ENCODE measurements around the gene CERS6. TPM values are rescaled to one million over a fixed set of nuclear protein-coding genes. Genes with fewer than 3 reads are reported as not detected.

CERS6 gene
- total RNA-seq, 4 donors from 2014 or later = 46.6 to 67.7 (median 53.6) TPM

DNA sequence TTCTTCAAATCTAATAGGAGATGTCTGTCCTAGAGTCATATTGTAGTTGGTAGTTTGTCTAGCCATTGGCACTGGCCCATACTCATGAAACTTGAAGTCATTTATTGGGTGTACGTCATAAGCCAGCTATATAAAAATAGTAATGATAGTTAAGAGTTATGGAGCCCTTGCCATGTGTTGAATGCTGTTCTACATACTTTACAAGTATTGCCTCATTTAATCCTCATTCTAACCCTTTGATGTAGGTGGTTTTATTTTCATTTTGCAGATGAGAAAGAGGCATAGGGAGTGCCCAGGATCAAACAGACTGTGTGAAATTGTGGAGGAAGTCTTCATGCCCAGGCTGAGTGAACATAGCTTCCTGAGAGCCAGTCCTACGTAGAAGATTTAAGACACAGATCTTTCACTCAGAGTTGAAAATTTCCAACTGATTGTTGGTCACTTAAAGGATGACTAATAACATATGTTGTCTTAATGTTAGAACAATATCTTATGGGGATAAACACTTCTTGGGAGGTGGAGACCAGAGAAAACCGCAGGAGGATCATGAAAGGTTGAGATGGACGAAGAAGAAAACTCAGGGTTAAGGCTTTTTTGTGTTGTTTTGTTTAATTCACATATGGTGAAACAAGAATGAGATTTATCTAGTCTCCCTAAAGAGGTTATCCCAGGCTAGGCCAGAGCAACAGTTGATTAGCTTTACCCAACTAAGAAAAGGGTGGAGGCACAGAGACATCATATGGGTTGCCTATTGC lies 156.0 kb downstream of the CERS6 start:
- no peaks in the 10 kb centered on the region for H3K27me3 ChIP-seq
- DNase-seq (ENCODE audit: extremely low spot score) = no peak
- WGBS = 92% methylated on average over 4 of the region's 4 CpGs
- no peaks in the 10 kb centered on the region for H3K36me3 ChIP-seq
- no peak for TF ChIP-seq CTCF (IDR thresholded peaks at IDR 0.05)
- TF ChIP-seq EP300 (IDR thresholded peaks at IDR 0.05) = no peak
- no peak for TF ChIP-seq POLR2AphosphoS5 (IDR thresholded peaks at IDR 0.05)
- no peak for TF ChIP-seq POLR2A (IDR thresholded peaks at IDR 0.05; ENCODE audit: low read depth)
- H3K4me1 ChIP-seq = peaks cover 0 to 22% (median 8%) of the 10 kb centered on the region in 4 donors
- no peak overlapping the region for H3K4me3 ChIP-seq
- no peaks in the 10 kb centered on the region for H3K9me3 ChIP-seq
- no peak overlapping the region for H3K27ac ChIP-seq (replicated peaks in 1 of 4)
- intact Hi-C loops (cut with DNase I) = no loop called here

DNA sequence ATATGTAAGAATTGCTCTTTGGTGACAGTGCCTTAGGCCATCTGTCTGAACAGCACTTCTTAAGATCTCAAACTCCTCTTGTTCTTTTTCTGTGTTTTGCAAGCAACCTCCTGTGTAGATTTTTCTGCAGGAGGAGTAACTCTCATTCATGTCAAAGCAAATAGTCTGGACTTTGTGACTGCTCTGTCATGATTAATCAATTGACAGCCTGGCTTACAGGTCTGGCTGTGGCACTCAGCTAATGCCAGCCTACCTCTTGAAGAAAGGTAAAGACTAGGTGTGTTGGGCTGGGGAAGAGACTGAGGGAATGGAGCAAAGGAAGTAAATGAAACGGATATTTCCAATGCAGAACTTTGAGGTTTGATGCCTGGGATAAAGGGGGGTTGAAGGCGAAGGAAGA lies 156.6 kb downstream of the CERS6 start:
- no peak overlapping the region for H3K27ac ChIP-seq (replicated peaks in 1 of 4)
- no peaks in the 10 kb centered on the region for H3K27me3 ChIP-seq
- no peak overlapping the region for H3K4me3 ChIP-seq
- 90% methylated on average over 2 of the region's 2 CpGs for WGBS
- intact Hi-C loops (cut with DNase I) = no loop called here
- peaks cover 0 to 21% (median 8%) of the 10 kb centered on the region in 4 donors for H3K4me1 ChIP-seq
- H3K36me3 ChIP-seq = no peaks in the 10 kb centered on the region
- no peaks in the 10 kb centered on the region for H3K9me3 ChIP-seq
- no peak for TF ChIP-seq POLR2A (IDR thresholded peaks at IDR 0.05; ENCODE audit: low read depth)
- no peak for TF ChIP-seq POLR2AphosphoS5 (IDR thresholded peaks at IDR 0.05)
- DNase-seq (ENCODE audit: extremely low spot score) = no peak

DNA sequence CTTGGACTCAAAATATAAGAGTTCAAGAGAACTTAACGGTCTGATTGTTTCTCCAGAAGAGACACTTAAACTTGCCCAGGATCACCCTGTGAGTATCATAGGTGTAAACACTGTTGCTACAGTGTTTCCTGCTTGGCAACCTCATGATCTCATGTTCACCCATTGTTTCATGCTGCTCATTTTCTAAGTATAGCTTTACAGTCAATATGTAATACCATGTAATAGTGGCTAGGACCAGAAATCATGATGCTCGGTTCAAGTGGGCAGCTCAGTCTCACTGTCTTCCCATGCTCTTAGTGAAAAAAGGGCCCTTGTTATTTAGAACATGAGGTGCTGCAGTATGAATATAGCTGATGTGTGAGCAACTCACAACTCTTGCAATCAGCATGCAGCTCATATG lies 157.5 kb downstream of the CERS6 start:
- H3K36me3 ChIP-seq = no peaks in the 10 kb centered on the region
- no peak overlapping the region for H3K4me3 ChIP-seq
- 100% methylated on average over 2 of the region's 2 CpGs for WGBS
- no peaks in the 10 kb centered on the region for H3K9me3 ChIP-seq
- intact Hi-C loops (cut with DNase I) = no loop called here
- no peak overlapping the region for H3K27ac ChIP-seq (replicated peaks in 1 of 4)
- H3K4me1 ChIP-seq = peaks cover 0 to 13% (median 8%) of the 10 kb centered on the region in 4 donors
- TF ChIP-seq POLR2AphosphoS5 (IDR thresholded peaks at IDR 0.05) (no peak), CTCF (IDR thresholded peaks at IDR 0.05) (no peak), POLR2A (IDR thresholded peaks at IDR 0.05; ENCODE audit: low read depth) (no peak), EP300 (IDR thresholded peaks at IDR 0.05) (no peak)
- H3K27me3 ChIP-seq = no peaks in the 10 kb centered on the region
- no peak for DNase-seq (ENCODE audit: extremely low spot score)

DNA sequence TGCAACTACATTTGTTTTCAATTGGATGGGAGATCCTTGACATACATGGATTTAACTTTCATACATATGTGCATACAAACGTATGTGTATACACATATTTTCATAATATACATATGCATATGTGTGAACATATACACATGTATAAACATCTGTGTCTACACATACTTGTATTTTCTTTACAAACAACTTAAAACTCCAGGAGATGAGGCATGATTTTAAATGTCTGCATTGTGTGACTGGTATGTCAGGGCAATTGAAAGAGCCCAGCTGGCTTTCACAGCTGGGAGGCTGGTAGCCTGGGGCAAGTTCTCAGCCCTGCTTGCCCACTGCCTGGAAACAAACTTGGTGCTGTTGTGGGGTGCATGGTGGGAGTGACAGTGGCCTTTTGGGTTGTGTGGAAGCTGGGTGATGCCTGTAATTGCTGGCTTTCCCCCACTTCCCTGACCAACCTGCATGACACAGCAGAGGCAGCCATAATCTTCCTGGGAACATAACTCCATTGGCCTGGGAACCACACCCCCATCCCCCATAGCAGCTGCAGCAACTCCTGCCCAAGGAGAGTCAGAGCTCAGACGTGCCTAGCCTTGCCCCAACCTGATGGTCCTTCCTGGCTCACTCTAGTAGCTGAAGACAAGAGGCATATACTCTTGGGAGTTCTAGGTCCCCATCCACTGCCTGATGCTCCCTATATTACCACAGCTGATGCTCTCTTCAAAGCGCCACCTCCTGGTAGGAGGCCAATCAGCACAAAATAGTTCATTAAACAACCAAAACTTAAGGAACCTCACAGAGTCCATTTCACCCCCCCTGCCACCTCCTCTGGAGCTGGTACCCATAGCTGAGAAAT lies 158.3 kb downstream of the CERS6 start:
- DNase-seq (ENCODE audit: extremely low spot score) = no peak
- Histone ChIP-seq H3K27ac (replicated peaks in 1 of 4) (no peak overlapping the region), H3K4me1 (peaks cover 0 to 13% (median 8%) of the 10 kb centered on the region in 4 donors), H3K4me3 (no peak overlapping the region), H3K9me3 (no peaks in the 10 kb centered on the region), H3K36me3 (no peaks in the 10 kb centered on the region), H3K27me3 (no peaks in the 10 kb centered on the region)
- TF ChIP-seq CTCF (IDR thresholded peaks at IDR 0.05) (no peak), POLR2A (IDR thresholded peaks at IDR 0.05; ENCODE audit: low read depth) (no peak), POLR2AphosphoS5 (IDR thresholded peaks at IDR 0.05) (no peak), EP300 (IDR thresholded peaks at IDR 0.05) (no peak)
- intact Hi-C loops (cut with DNase I) = no loop called here
- WGBS = 58% methylated on average over 3 of the region's 3 CpGs

- no peaks in the 10 kb centered on the region for H3K36me3 ChIP-seq
- intact Hi-C loops (cut with DNase I) = no loop called here
- H3K27me3 ChIP-seq = no peaks in the 10 kb centered on the region
- H3K27ac ChIP-seq (replicated peaks in 1 of 4) = no peak overlapping the region
- H3K4me1 ChIP-seq = peaks cover 0 to 3% (median 0%) of the 10 kb centered on the region in 4 donors
- no peak overlapping the region for H3K4me3 ChIP-seq
- 100% methylated on average over 2 of the region's 2 CpGs for WGBS
- TF ChIP-seq EP300 (IDR thresholded peaks at IDR 0.05) (no peak), POLR2AphosphoS5 (IDR thresholded peaks at IDR 0.05) (no peak), POLR2A (IDR thresholded peaks at IDR 0.05; ENCODE audit: low read depth) (no peak), CTCF (IDR thresholded peaks at IDR 0.05) (no peak)
- H3K9me3 ChIP-seq = no peaks in the 10 kb centered on the region
- DNase-seq (ENCODE audit: extremely low spot score) = no peak
Observed at GRCh38 chr2:168620554-168620953, 164.5 kb downstream of the CERS6 start.

Measured in esophagus muscularis mucosa (tissue), 4 donors.